IPS-NIHi11 (cell line): ENCODE data around the gene DNAJA3.

Source experiments
- DNase-seq: peaks from one replicate; pipeline ENCODE4 v3.0.0; 2012; ENCODE audit warnings: mixed read lengths, low spot score

Gene DNAJA3

DNA sequence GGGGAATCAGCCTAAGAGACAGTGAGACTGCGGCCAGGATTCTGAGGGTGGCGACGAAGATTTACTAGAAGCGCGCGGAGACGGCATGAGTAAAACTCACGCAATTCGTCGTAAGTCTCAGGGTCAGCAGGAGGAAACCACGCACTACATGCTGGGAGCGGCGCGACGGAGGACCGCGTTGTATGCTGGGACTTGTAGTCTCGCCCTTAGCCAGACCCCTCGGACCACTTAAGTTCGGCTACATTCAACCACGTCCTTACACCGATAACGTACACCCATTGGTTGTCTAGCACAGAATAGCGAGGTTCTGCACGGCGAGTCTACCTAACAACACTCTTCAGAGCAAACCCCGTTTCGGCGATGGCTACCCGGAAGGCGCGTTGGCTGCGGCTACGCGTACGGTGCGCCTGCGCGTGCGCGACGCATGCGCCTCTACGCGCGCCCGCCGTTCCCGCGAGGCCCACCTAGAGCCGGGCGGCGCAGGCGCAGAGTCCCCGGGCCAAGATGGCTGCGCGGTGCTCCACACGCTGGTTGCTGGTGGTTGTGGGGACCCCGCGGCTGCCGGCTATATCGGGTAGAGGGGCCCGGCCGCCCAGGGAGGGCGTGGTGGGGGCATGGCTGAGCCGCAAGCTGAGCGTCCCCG is at the start of gene DNAJA3:
Gene DNAJA3 (plus strand): TSS at position 491 of the 643 bp plus-strand sequence. CDS start 14 bp downstream, at position 505.
- DNase-seq: peak; percentile 100

DNA sequence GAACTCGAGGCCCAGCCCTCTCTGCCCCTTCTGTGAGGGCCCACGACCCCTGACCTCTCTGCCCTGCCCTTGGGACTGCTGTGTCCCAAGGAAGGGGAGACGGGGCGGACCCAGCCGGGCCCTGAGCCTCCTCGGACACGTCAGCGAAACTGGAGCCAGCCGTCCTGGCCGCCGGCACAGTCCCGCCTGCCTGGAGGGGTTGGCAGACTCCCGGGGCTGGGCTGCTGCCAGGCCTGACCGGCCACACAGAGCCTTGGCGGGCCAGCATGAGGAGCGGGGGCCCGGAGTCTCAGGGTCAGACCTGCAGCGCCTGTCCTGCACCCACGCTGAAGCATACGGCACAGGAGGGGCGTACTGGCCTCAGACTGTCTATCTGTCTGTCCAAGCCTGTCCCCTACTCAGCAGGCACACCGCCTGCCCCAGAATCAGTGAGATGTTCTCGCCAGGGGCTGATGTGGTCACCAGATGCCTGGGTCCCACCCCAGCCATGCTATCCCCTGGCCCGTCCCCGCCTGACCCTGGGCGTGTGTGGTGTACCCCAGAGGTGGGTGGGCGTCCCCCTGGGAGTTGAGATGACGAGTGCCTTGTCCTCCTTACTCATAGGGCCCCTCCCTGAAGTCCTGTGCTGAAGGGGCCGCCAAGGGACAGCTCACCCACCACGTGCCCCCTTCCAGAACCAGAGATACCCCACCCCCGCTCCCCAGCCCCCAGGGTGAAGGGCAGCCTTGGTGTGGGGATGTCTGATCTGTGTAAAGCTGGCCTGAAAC is 49.4 kb upstream of the DNAJA3 start:
- DNase-seq: no peak

DNA sequence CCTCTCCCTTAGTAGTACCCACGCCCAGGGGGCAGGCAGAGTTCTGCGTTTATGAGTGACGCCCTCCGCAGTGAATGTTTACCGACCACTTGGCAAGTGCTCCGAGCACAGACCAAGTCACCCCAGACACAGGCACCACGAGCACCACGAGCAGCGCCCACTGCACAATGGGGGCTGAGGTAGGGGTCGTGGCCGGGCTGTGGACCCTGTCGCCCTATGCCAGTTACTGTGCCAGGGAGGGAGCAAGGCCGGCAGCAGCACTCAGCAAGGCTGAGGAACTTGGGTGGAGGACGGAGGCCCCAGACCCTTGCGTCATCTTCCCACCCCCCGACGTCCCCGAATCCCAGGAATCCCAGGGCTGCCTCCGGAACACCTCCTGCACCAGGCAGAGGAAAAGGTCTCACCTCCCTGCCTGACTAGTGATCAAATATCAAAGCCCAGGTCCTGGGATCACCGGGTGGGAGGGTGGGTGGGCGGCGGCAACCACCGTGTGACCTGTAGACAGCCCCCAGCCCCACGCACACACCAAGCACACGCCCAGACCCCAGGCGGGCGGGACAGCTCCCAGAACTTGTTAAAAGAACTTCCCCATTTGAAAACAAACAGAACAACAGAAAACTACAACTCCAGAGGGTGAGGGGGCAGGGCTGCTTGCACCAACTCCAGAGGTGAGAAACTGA is 48.6 kb upstream of the DNAJA3 start:
- DNase-seq: no peak

DNA sequence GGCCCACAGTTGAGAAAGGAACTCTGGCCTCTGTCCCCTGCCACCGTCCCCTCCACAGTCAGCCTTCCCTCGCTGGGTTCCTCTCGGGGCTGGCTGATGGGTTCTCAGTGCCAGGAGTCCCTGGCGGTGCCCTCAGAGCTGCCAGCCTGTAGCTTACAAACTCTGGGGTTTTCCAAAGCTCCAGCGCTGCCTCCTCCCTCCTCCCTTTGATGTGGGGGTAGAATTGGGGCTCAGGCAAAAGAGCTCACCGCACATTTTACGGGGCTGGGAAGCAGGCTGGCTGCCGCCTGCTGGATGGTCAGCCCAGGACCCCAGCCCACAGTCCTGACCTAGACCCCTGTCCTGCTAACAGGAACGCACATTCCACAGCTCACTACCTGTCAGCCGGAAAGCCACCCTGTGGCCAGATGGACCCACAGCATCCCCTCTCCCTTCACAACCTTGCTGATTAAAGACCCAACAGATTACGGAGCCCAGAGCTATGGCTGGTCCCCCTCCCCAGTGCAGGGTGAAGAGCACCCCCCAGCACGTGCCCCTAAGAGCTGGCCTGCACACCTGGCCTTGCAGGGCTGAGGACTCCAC is 48.0 kb upstream of the DNAJA3 start:
- no peak for DNase-seq

DNA sequence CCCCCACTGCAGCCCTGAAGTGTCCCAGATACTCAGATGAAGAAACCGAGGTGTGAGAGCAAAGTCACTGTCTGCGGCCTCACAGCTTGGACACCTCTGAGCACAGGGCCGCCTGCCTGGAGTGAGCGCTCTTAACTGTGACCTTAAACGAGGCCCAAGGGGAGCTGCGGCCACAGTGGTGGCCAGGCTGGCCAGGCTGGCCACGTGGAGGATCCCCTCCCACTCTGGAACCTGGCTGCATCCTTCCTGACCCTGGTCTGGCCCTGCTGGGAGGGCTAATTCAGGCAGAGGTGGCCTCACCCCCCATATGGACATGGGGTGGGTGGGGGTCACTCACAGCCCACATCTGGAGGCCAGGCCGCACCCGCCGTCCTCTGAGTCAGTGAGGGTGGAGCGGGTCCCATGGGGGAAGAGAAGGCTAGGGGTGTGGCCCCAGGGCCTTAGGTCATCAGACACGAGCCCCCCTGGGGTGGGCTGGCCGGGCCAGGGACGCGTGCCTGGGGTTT is 47.5 kb upstream of the DNAJA3 start:
- no peak for DNase-seq

DNA sequence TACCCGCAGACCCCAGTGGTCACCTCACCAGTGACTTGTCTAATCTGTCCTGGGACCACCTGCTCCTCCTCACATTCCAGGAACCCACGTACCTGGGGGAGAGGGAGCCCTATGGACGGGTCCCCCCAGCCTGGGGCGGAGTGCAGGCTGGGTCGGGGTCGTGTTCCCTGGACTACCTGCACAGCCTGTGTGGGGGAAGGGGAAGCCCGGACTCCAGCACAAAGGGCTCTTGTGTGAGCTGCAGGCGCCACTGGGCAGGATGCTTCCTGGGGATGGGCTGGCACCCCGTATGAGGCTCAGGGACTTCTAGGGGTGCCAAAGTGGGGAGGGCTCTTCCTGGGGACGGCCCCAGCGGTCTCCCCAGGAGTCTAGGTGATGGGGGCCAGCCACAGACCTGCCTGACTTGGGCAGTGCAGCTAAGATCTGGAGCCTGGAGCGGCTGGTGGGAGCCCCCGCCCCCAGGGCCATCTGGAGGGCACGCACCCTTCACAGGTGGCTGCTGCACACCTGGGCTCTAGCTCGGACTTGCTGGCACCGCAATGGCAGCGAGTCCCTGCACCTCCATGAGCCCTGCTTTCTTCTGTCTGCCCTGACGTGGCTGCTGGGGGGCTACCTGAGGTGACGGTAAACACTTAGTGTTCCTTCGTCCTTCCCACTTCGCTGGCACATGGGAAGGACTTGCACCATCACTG is 46.5 kb upstream of the DNAJA3 start:
- DNase-seq: no peak

DNA sequence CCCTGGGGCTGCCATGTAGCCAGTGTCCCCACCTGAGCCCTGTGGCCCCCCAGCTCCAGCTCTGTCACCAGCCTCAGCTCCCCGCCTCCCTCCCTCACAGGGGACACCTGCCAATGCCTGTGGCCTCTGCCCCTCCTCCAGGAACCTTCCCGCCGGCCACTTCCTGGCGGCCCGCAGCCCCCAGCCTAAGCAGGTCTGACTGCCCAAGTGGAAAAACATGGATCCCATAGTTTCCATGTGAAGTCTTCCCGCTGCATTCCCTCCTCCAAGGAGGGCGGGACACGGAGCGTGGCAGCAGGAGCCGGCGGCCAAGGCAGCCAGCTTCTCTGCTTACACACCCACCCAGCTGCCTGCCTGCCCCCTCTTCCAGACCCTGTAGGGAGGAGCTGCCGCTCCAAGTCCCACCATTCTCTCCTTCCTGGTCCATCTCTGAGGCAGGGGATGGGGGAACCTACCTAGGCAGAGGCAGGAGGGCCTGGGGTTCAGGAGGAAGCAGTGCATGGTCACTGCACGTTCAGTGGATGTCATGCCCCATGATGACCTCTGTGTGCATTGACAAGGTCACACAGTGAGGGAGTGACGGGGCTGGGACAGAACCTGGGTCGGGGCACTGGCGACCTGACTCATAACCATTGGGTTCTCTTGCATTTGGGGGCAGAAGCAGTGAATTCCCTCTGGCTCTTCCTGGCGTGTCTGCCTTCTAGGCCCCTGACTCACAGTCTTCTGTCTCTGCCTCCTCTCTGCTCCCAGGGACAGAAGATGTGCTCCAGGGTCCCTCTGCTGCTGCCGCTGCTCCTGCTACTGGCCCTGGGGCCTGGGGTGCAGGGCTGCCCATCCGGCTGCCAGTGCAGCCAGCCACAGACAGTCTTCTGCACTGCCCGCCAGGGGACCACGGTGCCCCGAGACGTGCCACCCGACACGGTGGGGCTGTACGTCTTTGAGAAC is 45.3 kb upstream of the DNAJA3 start:
- no peak for DNase-seq

DNA sequence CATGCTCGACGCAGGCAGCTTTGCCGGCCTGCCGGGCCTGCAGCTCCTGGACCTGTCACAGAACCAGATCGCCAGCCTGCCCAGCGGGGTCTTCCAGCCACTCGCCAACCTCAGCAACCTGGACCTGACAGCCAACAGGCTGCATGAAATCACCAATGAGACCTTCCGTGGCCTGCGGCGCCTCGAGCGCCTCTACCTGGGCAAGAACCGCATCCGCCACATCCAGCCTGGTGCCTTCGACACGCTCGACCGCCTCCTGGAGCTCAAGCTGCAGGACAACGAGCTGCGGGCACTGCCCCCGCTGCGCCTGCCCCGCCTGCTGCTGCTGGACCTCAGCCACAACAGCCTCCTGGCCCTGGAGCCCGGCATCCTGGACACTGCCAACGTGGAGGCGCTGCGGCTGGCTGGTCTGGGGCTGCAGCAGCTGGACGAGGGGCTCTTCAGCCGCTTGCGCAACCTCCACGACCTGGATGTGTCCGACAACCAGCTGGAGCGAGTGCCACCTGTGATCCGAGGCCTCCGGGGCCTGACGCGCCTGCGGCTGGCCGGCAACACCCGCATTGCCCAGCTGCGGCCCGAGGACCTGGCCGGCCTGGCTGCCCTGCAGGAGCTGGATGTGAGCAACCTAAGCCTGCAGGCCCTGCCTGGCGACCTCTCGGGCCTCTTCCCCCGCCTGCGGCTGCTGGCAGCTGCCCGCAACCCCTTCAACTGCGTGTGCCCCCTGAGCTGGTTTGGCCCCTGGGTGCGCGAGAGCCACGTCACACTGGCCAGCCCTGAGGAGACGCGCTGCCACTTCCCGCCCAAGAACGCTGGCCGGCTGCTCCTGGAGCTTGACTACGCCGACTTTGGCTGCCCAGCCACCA is 44.4 kb upstream of the DNAJA3 start:
- DNase-seq: no peak

DNA sequence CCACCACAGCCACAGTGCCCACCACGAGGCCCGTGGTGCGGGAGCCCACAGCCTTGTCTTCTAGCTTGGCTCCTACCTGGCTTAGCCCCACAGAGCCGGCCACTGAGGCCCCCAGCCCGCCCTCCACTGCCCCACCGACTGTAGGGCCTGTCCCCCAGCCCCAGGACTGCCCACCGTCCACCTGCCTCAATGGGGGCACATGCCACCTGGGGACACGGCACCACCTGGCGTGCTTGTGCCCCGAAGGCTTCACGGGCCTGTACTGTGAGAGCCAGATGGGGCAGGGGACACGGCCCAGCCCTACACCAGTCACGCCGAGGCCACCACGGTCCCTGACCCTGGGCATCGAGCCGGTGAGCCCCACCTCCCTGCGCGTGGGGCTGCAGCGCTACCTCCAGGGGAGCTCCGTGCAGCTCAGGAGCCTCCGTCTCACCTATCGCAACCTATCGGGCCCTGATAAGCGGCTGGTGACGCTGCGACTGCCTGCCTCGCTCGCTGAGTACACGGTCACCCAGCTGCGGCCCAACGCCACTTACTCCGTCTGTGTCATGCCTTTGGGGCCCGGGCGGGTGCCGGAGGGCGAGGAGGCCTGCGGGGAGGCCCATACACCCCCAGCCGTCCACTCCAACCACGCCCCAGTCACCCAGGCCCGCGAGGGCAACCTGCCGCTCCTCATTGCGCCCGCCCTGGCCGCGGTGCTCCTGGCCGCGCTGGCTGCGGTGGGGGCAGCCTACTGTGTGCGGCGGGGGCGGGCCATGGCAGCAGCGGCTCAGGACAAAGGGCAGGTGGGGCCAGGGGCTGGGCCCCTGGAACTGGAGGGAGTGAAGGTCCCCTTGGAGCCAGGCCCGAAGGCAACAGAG is 43.5 kb upstream of the DNAJA3 start:
- DNase-seq: no peak

DNA sequence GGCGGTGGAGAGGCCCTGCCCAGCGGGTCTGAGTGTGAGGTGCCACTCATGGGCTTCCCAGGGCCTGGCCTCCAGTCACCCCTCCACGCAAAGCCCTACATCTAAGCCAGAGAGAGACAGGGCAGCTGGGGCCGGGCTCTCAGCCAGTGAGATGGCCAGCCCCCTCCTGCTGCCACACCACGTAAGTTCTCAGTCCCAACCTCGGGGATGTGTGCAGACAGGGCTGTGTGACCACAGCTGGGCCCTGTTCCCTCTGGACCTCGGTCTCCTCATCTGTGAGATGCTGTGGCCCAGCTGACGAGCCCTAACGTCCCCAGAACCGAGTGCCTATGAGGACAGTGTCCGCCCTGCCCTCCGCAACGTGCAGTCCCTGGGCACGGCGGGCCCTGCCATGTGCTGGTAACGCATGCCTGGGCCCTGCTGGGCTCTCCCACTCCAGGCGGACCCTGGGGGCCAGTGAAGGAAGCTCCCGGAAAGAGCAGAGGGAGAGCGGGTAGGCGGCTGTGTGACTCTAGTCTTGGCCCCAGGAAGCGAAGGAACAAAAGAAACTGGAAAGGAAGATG is 42.8 kb upstream of the DNAJA3 start:
- DNase-seq: no peak

DNA sequence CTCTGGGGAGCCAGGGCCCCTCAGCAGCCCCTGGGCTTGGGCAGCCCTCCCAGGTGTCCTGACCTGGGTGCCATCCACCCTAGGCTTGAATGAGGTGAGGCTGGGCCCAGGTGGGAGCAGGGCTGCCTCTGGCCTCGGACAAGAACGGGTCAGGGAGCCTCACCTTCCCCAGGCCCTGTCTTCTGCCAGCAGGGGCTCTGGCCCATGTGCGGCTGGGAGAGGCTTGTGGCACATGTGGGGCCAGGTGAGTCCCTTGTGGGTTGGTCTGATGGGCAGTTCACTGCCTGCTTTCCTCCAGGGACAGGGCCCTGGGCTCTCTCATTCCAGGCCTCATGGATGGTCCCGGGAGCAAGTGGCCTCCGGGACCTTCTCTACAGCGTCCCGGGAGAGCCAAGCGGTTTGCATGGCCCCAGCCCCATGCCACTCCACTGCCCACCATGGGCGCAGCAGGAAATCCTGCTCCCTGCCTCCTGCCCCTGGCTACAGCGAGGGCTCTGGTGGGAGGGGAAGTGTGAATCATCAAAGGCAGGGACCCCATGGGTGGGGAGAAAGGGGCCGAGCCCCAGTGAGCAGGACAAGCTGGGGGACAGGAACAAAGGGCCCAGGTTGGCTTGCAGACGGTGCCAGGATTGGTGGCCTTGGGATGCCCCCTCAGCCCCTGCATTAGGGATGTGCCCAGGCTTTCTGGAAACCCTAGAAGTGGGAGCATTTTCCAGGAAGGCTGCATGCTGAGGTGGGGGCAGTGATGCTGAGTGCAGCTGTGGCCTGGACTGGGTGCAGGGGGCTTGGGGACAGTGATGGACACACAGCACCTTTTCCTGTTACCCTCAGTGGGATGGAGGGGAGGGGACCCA is 41.9 kb upstream of the DNAJA3 start:
- DNase-seq: no peak

DNA sequence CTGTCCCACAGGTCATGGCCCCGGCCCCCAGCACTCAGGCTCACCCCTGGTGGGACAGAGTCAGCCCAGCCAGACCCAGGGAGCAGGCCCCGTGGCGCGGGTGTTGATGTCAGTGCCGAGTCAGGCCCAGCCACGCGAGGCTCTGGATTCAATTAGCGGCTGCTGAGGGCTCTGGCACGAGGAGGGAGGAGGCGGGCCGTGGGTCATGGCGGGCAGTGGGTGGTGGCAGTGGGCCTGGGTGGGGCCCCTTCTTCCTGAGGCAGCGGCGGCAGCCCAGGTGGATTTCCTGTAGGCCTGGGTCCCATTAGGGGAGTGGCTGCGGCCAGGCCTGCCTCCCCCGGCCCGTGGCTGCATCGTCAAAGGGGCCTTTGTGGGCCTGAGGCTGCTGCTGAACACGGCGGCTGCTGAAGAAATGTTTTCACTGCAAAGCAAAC is 41.1 kb upstream of the DNAJA3 start:
- DNase-seq: no peak

DNA sequence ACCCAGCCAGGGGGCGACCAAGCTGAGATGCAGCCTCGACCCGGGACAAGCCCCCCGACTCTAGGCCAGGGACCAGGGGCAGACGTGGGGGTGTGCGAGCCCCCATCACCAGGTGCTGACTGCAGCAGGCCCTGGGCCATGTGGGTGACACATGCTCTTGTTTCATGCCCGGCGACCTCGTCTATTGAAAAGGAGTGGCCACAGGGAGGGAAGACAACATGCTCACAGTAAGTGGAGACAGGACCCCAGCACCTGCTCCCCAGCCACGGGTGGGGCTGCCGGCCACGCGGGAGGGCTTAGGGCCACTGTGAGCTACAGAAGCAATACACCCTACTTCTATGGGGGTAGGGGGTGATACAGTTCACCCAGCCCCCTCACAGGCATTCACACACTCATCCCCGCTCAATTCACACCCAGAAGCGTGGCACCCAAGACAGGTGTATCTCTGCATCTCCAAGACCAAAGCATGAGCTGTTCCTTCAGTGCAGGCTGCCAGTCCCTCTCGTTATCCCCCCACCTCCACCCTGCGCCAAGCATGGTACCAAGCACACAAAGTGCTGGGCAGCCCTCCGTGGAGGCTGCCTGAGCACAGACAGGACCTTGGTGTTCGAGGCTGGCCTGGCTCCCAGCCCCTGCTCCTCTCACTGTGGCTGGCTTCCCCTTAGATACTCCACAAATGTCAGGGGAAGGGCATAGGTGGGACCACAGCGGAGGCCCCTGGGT is 40.4 kb upstream of the DNAJA3 start:
- no peak for DNase-seq

DNA sequence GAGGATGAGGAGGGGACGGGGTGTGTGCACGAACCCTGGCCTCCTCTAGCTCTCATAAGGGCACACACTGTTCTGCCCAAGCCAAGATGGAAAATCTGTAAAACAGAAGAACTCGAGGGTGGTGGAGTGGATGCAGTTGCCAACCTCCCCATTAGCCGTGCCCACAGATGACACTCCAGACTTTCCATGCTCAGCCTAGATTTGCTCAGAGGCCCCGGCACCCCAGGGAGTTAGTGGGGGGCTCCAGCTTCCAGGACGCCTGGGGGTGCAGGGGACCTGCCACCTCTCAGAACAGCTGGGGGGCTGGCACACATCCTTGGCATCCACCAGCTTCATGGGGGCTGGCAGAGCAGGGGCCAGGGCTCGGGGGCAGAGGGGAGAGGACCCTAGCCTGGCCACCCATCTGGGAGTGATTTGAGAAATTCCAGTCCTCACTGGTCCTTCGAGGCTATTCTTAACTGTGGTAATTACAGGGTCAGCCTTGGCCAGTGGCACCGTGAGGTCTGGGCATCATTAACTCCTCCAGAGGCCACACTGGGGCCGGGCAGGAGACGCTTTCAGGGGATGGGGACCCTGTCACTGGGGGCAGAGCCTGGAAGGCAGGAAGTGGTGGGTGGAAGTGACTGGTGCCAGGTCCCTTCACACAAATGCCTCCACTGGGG is 39.7 kb upstream of the DNAJA3 start:
- no peak for DNase-seq

DNA sequence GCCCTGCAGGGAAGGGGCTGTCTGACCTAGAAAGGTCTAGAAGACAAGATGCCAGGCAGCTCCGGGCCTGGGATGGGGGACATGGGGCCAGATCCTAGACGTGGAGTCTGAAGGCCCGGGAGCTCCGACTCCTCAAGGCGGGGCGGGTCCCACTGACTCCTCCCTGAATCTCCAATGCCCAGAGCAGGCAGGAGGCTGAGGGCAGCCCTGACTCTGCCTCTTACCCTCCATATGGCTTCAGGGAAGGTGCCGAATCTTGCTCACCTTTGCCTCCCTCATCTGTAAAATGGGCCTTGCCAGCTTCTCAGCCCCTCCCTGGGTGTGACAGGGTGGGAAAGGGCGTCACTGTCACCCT is 39.2 kb upstream of the DNAJA3 start:
- DNase-seq: no peak

DNA sequence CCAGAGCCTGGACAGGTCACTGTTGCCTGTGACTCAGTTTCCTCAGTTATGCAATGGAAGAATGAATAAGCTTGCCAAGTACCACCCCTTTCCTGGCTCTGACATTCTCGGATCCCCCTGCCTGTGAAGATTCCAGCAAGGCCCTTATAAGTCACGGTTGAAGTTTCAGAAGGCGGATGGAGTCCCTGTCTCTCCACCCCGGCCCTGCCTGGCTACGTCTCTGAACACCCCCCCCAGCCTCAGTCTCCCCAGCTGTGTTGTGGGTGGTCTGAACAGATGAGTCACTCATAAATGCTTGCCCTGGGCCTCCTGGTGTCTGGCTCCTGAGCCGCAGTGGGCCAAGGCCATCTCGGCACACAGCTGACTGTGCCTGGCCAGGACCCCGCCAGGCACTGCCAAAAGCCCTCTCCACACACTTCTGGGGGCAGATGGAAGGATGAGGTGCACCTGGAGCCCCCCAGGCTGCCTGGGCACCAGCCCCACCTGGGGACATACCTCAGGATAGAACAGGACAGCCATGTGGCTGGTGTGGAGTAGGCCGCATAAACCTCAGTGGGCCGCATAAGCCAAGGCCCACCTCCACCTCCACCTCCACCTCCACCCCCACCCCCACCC is 38.6 kb upstream of the DNAJA3 start:
- DNase-seq: no peak
